Stromal cell of bone marrow (primary cell): ENCODE measurements around the gene NEB.
A peak's percentile ranks its signal among the peaks of the same experiment; 100 is the strongest.

Source experiments
- DNase-seq: peaks from one replicate; pipeline ENCODE4 v3.0.0-alpha.2; 2012; ENCODE audit warnings: low read depth

The NEB gene

DNA sequence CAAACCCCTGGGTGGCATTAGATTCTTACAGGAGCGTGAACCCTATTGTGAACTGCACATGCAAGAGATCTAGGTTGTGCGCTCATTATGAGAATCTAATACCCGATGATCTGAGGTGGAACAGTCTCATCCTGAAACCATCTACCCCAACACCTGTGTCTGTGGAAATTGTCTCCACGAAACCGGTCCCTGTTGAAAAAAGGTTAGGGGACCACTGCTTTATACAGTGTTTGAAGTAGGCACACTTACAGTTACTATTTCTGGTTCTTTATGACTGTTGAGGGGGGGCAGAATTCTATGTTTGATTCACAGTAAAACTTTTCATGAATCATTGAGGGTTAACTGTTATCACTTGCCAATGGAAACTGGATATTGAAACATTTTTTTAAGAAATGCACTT is 252.5 kb downstream of the NEB start:
- no peak for DNase-seq

DNA sequence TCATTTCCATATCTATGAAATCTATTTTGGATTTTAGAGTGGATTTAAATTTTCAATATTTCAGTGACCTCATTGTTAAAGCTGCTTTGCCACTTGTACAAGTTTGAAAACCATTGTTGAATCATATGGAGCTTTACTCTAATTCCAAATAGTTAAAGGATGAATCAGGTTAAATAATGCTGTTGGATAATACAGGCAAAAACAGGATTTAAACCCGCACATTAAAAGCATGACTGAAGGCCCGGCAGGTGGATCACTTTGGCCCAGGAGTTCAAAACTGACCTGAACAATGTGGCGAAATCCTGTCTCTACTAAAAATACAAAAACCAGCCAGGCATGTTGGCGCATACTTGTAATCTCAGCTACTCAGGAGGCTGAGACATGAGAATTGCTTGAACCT is 256.3 kb downstream of the NEB start:
- DNase-seq = no peak

DNA sequence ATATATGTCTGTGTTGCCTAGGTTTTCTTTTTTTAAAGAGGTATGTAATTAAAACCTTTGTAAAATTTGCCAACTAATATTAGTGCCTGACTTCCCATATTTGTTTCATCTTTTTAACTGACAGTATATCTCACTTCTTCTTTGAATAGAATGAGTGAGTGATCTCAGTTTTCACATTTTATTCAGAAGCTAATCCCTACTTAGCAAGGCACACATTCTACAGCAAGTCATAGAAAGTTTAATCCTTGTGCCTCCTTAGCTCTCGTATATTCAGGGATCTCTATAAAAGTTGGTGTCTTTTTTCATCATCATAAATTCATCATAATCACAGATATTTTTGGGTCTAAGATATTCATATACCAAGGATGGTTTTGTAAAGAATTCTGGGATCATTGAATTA is 258.0 kb downstream of the NEB start:
- no peak for DNase-seq

DNA sequence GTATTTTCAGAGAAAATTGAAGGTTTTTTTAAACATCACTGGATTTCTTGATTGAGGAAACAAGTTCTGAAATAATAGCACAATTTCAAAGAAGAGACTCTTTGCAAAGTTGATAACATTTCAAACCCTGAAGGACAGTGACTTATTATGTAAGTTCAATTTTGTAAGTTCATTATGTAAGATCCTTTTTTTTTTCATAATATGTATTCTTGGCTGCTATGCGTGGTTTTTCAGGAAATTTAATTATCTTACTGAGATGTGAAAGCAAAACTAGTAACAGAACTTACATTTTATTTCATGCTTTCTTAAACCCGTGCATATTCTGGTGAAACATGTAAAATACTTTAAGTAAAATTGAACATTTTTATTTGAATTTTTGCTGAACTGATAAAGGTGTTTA is 259.2 kb downstream of the NEB start:
- no peak for DNase-seq

DNA sequence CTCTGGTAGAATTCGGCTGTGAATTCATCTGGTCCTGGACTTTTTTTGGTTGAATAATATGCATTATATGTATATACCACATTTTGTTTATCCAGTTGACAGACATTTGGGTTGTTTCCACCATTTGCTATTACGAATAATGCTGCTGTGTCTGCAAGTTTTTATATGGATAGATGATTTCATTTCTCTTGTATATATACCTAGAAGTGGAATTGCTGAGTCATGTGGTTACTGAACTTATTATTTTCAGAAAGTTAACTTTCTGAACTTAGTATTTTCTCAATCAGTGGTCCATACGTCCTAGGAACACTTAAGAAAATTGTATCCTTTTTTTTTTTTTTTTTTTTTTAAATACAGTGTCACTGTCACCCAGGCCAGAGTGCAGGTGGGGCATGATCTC is 261.3 kb downstream of the NEB start:
- DNase-seq = no peak

DNA sequence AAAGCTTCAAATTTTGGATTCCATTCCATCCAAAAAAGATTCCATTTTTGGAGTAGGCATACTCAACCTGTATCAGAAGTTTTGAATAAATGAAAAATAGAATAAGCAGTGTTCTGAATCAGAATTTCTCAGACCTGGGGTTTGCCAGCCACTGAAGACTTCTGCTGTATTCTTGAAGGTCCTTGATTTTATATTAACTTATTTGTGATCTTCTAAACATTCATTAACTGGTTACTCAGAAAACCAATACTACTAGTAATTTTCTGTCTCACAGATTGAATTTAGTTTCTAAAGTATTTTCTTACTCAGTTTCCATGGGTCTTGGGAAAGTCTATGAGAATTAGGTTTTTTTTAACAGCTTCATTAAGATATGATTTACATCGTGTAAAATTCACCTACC is 263.7 kb downstream of the NEB start:
- DNase-seq = no peak

DNA sequence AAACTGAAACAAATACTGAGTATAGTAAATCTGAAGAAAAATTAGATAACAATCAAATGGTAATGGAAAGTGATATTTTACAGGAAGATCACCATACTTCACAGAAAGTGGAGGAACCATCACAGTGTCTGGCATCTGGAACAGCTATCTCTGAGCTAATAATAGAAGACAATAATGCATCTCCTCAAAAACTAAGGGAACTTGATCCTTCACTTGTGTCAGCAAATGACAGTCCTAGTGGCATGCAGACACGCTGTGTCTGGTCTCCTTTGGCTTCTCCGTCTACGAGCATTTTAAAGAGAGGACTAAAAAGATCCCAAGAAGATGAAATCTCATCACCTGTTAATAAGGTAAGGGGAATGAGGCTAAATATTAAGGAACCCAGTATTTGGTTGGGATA is 268.5 kb downstream of the NEB start:
- no peak for DNase-seq

DNA sequence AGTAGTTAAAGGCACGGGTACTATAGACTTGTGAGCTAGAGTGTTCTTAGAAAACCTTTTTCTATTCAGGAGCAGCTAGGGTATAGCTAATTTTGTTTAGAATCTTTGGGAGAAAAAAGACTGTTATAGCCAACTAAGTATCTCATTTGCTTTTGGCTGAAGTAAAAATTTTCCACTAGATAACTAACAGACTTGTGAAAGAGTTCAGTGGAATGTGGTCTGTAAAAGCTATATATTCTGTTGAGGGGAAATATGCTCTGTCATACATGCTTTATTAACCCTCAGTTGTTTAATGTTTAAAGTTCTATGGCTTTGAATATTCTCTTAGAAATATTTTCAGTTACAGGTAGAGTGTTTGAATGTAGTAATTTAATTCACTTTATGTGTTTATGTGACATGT is 274.9 kb downstream of the NEB start:
- DNase-seq = peak; percentile 2

DNA sequence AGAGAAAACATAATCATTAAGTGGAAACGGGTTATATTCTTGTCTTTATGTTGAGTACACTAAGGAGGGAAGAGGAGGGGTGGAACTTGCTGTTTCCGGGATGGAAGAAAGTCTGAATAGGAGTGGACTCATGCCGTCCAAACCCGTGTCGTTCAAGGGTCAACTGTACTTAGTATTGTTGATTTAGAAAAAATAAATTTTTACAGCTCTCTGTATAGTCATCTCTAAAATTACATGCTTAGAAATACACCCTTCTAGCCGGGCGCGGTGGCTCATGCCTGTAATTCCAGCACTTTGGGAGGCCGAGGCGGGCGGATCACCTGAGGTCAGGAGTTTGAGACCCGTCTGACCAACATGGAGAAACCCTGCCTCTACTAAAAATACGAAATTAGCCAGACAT is 295.1 kb downstream of the NEB start:
- no peak for DNase-seq

DNA sequence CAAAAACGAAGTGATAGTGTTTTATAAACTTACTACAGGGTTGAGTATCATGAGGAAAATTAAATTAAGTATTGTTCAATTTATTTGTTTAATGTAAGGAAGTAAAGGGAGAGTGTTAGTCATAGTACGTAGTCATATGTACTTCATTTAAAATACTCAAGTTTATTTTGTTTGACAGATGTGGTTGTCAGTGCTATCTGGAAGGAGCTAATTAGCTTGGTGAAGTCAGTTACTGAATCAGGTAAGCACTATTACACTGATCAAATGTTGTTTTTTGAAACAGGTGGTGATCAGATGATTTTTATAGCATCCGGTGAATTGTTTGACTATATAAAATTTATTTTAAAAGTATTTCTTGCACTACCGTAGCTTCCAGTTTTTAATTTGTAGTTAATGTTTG is 295.8 kb downstream of the NEB start:
- no peak for DNase-seq

DNA sequence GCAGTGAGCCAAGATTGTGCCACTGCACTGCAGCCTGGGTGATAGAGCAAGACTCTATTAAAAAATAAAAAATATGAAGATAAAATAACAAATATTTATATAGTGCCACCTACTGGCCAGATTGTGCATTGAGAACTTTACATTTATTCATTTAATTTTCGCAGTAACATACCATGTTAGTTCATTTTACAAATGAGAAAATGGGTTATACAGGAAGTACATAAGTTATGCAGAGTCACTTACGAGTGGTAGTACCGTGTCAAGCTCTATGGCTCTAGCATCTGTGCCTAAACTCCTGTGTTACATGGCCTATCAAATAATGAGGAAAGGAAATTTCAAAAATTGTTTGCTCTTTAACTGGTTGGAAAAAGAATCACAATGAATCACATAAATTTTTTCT is 296.6 kb downstream of the NEB start:
- peak; percentile 11 for DNase-seq
